OCI-LY7 (cell line): Measurements from ENCODE around the gene KCNE5.

Source experiments
- CTCF ChIP-seq: fragments of 200-600 bp; sonication (generic); conservative IDR thresholded peaks from 2 replicates; pipeline ENCODE4 v1.5.1; 2014; ENCODE audit warnings: mild to moderate bottlenecking, antibody characterized with exemption, low read length, moderate library complexity, mixed read lengths
- EZH2phosphoT487 ChIP-seq: fragments of 200-600 bp; sonication (generic); IDR thresholded peaks from 2 replicates; pipeline ENCODE4 v1.6.1; 2018; ENCODE audit warnings: low read depth, borderline replicate concordance, mild to moderate bottlenecking, mixed run types, antibody characterized with exemption, low read length, moderate library complexity, mixed read lengths

DNA sequence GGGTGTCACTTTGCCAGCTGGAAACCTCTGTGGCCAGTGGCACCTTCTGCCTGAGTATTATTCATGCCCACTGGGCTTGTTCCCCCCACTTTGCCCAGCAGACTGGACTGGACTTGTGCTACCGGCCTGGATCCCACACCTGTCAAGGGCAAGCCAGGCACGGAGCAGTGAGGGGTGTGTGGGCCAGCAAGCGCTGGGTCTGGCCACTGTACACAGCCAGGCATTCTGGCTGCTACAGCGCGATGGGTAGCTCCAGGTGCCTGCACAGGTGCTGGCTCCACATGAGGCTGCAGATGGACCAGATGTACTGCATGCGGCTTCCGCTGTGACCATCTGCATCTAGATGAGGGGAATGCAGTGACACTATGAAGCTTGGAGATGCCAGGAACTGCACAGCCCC lies 39.5 kb downstream of the KCNE5 start:
- TF ChIP-seq CTCF (no peak), EZH2phosphoT487 (no peak)
